Stimulated activated CD4-positive, alpha-beta T cell treated with anti-CD3 and anti-CD28 coated beads, TNF-alpha, amount 100 ng/mL, for 1 hour (primary cell): Measurements from ENCODE around the gene ANKRD65.
"Not testable (repeated sequence)": the region's sequence is repeated elsewhere in the genome, so short reads cannot be mapped to it uniquely, and the experiment has no call there.

ENCODE experiments used
- DNase-seq, 3 donors: peaks; one replicate each; pipeline ENCODE4 v3.0.0-alpha.2; 2020; ENCODE audit warnings: low read depth in 3 of 3, low spot score in 1 of 3

Gene ANKRD65

GRCh38 chr1:1418464-1419362 is 2.4 kb downstream of the ANKRD65 start:
- DNase-seq = no peak

DNA sequence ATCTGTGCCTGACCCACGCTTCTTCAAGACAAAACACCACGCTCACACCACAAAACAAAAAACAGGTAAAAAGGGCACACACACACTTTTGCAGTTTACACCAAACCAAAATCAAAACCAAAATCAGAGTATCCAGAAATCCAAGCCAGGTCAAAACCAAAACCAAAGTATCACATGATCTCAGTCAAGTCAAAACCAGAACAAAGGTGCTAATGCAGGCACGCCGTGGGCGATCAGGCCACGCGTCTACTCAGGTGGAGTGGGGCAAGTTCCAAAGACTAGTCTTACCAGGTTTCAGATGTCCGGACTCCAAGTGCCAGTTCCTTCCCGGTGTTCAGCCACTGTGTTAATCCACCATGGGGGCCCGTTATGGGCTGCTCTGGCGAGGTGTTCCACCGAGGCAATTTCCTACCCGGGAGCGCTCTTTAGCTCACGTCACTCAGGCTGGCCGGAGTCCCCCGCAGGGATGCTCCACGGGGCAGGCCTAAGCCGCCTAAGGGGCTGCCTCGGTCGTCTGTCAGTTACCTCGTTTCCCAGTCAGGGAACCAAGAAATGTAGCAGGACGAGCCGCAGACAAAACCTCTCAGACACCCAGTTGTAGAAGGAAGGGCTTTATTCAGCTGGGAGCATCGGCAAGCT is 3.1 kb downstream of the ANKRD65 start:
- DNase-seq = not testable (repeated sequence)

DNA sequence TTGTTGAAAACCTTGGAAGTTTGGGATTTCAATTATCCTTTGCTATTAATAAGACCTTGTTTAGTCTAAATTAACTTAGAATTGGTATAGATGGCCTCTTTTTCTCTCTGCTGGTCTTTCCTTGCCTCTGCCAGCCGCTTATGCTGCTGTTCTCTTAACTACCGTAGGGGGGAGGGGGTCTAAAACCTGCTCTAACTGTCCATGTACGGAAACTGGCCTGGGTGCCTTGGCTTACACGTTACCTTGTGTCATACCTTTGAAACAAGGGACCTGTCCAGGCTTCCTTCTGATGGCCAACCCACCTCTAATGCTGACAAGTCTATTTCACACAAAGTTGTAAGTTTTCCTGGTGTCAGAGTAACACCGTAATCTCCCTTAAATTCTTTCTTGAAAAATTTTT is 3.7 kb downstream of the ANKRD65 start:
- not testable (repeated sequence) for DNase-seq

- DNase-seq = no peak
These were observed 5.3 kb downstream of the ANKRD65 start for GRCh38 chr1:1415751-1416150.

DNA sequence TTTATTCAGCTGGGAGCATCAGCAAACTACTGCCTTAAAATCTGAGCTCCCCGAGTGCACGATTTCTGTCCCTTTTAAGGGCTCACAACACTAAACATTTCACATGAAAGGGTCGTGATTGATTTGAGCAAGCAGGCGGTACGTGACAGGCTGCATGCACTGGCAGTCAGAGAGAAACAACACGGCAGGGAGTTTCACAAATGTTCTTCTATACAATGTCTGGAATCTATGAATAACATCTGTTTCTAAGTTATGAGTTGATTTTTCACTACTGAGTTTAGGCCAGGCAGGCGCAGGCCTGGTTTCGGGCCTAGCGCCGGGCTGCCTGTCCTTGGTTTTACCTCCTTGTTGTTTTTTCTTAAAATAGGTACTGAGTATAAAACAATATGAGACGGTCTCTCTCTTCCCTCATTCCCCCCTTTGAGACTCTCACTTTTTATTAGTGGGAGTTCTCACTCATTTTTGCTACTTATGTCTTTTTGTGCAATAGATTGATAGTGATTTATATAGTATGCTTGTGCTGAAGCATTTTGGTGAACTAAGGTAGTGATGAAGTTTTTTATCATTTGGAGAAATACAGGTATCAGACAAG is 8.7 kb downstream of the ANKRD65 start:
- not testable (repeated sequence) for DNase-seq

DNA sequence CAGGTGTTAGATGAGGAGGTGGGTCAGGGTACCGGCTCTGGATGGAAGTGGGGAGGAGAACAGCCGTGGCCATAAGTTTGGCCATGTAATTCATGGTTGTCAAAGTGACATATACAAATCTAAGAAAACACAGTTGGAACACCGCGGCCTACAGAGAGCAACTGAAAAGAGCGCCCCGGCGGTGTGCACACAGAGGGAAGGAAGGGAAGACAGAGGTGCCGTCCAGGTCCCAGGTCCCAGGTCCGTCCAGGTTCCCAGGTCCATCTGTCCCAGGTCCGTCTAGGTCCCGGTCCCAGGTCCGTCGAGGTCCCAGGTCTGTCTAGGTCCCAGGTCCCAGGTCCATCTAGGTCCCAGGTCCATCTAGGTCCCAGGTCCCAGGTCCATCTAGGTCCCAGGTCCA is 9.4 kb downstream of the ANKRD65 start:
- DNase-seq = no peak

DNA sequence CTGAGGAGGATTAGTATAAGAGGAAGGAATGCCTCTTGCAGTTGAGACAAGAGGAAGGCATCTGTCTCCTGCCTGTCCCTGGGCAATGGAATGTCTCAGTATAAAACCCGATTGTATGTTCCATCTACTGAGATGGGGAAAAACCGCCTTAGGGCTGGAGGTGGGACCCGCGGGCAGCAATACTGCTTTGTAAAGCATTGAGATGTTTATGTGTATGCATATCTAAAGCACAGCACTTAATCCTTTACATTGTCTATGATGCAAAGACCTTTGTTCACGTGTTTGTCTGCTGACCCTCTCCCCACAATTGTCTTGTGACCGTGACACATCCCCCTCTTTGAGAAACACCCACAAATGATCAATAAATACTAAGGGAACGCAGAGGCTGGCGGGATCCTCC is 10.8 kb downstream of the ANKRD65 start:
- DNase-seq = not testable (repeated sequence)

DNA sequence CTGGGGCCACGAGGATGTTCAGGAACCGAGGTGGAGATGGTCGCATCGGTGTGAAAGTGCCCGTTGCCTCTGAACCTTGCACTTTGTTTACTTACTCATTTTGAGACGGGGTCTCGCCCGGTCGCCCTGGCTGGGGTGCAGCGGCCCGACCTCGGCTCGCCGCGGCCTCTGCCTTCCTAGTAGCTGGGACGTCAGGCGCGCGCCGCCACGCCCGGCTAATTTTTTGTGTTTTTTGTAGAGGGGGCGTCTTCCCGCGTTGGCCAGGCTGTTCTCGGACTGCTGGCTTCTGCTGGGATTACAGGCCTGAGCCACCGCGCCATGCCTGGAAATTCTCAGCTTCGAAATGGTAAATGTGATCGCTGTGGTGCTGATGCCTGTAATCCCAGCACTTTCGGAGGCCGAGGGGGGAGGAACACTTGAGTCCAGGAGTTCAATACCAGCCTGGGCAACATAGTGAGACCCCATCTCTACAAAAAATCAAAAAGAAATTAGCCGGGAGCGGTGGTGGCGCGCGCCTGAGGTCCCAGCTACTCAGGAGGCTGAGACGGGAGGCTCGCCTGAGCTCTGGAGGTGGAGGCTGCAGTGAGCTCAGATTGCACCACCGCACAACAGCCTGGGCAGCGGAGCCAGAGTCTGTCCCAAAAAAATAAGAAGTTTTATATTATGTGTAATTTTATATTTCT is 13.3 kb downstream of the ANKRD65 start:
- DNase-seq = no peak

GRCh38 chr1:1406821-1407635 is 14.0 kb downstream of the ANKRD65 start, which contains the start of gene MRPL20:
Gene MRPL20, minus strand, starts transcription at chr1:1407293. Its CDS starts 76 bp downstream, at chr1:1407217.
- peak; percentile 87 to 93 (median 88) for DNase-seq

DNA sequence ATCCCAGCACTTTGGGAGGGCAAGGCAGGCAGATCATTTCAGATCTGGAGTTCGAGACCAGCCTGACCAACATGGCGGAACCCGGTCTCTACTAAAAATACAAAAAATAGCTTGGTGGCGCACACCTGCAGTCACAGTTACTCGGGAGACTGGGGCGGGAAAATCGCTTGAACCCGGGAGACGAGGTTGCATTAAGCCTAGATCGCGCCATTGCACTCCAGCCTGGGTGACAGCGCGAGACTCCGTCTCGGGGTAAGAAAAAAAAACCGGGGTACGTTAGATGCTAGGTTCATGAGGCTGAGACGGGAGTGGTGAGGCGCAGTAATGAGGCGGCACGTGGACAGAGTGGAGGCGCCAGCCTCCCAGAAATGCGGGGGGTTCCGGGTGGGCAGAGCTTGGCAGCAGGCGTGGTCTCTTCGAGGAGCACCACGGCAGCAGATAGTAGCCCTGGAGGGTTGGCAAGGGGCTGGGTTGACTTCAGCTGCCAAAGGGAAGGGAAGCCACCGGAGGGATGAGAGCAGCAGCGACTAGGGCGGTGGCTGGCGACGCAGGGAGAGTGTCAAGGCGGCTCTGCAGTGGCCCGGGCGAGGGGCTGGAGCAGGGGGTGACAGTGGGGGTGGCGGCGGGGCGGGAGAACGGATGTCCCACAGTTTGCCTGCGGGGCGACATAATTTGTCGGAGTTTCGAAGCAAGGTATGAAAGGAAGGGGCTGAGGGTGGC is 14.8 kb downstream of the ANKRD65 start:
- DNase-seq = no peak

DNA sequence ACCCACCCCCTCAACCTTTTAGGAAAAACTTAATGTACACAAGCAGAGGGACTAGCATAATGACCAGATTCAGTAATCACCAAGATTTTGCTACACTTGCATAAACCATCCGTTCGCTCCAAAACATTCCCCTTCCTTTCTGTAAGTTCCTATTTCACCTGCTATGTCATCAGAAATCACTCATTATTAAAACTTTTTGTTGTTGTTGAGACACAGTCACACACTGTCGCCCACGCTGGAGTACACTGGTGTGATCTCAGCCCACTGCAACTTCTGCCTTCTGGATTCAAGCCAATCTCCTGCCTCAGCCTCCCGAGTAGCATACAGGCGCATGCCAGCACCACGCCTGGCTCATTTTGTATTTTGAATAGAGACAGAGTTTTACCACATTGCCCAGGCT is 17.4 kb downstream of the ANKRD65 start:
- no peak for DNase-seq

DNA sequence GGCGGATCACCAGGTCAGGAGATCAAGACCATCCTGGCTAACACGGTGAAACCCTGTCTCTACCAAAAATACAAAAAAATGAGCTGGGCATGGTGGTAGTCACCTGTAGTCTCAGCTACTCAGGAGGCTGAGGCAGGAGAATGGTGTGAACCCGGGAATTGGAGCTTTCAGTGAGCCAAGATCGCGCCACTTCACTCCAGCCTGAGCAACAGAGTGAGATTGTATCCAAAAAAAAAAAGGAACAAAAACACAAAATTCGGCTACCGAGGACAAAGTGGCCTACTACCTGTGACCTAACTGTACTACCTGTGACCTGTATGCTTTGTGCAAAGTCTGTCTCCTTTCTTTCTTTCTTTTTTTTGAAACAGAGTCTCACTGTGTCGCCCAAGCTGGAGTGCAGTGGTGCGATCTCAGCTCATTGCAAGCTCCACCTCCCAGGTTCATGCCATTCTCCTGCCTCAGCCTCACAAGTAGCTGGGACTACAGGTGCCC is 18.1 kb downstream of the ANKRD65 start:
- not testable (repeated sequence) for DNase-seq

DNA sequence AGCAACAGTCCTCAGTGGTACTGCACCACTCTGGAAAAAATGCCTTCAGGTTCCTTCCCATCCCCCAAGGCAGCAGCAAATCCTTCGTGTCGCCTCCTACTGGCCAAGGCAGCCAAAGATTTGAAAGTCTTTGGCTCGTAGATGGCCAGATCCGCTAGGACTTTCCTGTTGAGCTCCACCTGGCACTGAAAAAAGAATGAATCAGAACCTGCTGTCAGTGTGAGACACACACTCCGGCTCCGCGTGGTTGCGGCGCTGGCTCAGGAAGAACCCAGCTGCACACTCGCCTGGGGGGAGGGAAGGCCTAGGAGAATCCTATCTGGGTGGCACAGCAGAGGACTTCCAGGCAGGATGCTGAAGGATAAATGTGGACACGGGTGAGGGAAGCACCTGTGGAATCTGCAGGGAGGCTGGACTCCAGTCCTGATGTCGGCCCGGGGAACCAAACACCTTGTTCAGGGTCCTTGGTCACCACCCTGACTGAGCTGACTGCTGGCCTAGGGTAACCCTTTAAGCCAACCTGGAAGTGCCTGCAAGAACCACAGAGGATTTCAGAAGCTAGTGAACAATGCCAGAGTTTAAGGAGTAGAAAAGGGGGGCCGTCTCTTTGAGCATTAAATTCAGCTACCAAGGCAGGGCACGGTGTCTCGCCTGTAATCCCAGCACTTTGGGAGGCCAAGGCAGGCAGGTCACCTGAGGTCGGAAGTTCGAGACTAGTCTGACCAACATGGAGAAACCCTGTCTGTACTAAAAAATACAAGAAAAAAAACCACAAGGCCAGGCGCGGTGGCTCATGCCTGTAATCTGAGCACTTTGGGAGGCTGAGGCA is 18.8 kb downstream of the ANKRD65 start:
- no peak for DNase-seq

DNA sequence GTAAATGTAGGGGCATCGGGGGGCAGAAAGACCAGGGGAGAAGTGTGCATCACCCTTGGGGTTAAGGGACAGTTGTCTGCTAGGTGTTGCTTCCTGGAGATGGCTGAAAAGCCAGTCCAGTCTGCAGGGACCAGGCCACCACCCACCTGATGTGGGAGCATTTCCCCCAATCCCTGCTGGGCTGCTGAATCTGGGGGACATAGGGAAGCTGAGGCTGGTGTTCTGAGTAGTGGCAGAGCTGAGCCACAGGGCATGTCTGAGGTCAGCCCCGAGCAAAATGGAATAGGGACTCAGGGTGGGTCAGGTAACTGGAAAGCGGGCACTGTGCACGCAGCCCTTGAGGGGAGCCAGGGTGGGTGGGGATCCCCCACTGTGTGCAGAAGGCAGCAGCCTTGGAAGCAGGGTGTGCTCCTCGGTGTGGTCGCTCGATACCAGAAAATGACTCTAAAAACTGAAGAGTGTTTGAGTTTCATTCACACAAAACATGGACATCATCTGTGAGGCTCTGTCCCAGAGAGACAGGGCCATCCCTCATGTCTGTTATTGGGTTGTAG is 19.5 kb downstream of the ANKRD65 start:
- DNase-seq = no peak

DNA sequence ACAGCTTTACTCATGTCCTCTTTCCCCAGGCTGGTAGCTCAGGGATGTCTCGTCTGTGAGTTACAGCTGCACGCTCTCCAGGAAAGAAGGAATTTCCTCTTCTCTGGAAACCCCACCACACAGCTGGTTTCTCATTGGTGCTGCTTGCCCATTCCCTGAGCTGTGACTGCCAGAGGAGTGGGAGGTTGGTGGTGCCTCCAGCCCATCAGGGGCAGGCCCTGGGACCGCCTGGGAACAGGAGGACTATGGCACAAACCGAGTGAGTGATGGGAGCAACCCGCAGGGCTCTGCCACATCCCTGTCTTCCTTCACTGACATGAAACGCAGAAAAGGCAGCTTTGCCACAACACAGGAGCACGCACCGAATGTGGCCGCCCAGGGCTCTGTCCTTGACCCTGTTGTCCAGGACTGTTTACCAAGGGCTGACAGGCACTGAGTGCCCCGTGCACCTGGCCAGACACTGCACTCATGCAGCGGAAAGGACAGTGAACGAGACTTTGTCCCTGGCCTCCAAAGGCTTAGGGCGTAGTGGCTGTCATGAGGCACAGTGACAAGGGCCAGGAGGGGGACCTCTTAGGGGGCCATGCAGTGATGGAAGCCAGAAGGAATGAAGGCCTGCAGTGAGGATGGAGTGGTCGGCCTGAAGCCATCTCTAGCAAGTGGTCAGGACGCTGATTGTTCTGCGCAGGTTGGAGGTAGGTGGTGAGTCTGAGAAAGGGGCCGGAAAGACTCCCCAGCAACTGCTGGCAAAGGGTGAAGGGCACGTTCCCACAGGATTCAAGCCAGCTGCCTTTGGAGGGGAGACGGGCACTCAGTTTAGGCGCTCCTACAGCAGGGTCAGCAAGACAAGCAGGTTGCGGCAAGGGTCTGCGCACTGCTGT is 20.3 kb downstream of the ANKRD65 start:
- DNase-seq = no peak

DNA sequence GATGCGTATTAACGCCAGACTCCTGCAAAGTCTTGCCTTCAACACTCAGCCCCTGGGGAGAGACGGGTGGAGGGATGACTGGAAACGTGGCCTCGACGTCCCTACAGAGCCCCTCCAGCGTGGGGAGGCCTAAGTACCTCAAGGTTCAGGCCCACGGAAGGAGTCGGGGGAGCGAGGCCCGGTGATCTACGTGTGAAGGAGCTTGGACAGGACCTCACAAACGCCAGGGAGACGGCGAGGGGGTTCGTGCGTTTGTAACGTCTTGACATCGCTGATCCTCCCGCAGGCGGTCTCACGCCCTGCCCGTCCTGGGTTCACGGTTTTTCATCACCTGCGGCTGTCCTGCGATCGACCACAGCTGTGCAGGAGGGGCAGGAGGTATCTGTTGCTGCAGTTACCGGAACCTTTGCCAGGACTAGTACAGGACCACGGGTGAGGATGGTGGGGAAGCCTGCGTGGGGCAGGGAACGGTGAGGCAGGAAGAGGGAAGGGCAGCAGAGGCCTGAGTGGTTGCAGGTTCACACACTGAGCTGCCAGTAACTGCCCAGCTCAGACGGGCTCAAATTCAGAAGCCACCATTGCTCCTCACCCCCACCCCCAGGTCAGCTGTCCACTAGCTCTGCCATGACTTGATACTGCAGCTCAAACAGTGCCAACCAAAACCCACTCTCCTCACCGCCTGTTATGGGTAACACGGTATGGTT is 21.1 kb downstream of the ANKRD65 start:
- no peak for DNase-seq
